Panc1 (cell line): ENCODE data around the gene MAPK7. TPM values are rescaled to one million over a fixed set of nuclear protein-coding genes. Genes with fewer than 3 reads are reported as not detected.

Source experiments
- ATAC-seq: fragments of 200-7000 bp; cut with Tn5 transposase; 2 replicates; pipeline ENCODE4 v1.9.1; 2020; ENCODE audit warnings: mild to moderate bottlenecking, moderate library complexity
- BruUV-seq: library from RNA; stranded (reverse); fragments of 400-500 nt; replicated peaks from 2 replicates; lab custom pipeline; 2021; lab: Mats Ljungman, UMichigan
- CTCF ChIA-PET: fragments of 300-600 bp; sonication (Branson Sonifier 250); formaldehyde crosslinking; loops from one replicate; lab custom pipeline; 2022; ENCODE audit warnings: antibody characterized with exemption; lab: Charles Lee
- POLR2A ChIA-PET: fragments of 300-600 bp; sonication (Branson Sonifier 250); formaldehyde crosslinking; loops from one replicate; lab custom pipeline; 2022; ENCODE audit warnings: antibody characterized with exemption; lab: Charles Lee
- DNase-seq: peaks from one replicate; pipeline ENCODE4 v3.0.0-alpha.2; 2010; ENCODE audit warnings: low read depth, low spot score
- H3K27ac ChIP-seq: 2 replicates; pipeline ENCODE4 v1.5.1; 2011; ENCODE audit warnings: mild to moderate bottlenecking, low read length, inconsistent platforms
- H3K27me3 ChIP-seq: fragments of 200-500 bp; sonication (Bioruptor generic); 2 replicates; pipeline ENCODE4 v1.6.0; 2014; ENCODE audit warnings: low read length, inconsistent platforms; ENCODE audit not compliant: control insufficient read depth, insufficient read depth
- H3K36me3 ChIP-seq: fragments of 200-500 bp; sonication (Bioruptor generic); 2 replicates; pipeline ENCODE4 v1.5.1; 2014; ENCODE audit warnings: inconsistent platforms, mild to moderate bottlenecking, low read length, moderate library complexity; ENCODE audit not compliant: control insufficient read depth, insufficient read depth
- H3K4me1 ChIP-seq: 2 replicates; pipeline ENCODE4 v1.5.1; 2011; ENCODE audit warnings: inconsistent platforms, mild to moderate bottlenecking, low read length, moderate library complexity; ENCODE audit not compliant: control insufficient read depth, insufficient read depth
- H3K4me3 ChIP-seq, 2 experiments: 2 replicates each; pipeline ENCODE4 v1.5.1; 2011 to 2012; ENCODE audit warnings: low read depth in 2 of 2, low read length in 2 of 2, mild to moderate bottlenecking in 2 of 2, inconsistent platforms in 1 of 2, moderate library complexity in 1 of 2
- H3K9me3 ChIP-seq: fragments of 200-500 bp; sonication (Bioruptor generic); 2 replicates; pipeline ENCODE4 v1.5.1; 2014; ENCODE audit warnings: low read depth, mild to moderate bottlenecking, inconsistent platforms, low read length, moderate library complexity; ENCODE audit not compliant: control insufficient read depth, insufficient read depth
- POLR2AphosphoS5 ChIP-seq: IDR thresholded peaks from 2 replicates; pipeline ENCODE4 v1.6.1; 2012; ENCODE audit warnings: mild to moderate bottlenecking, low read depth, low read length, moderate library complexity
- SIN3A ChIP-seq: IDR thresholded peaks from 2 replicates; pipeline ENCODE4 v1.6.1; 2012; ENCODE audit warnings: low read depth, mild to moderate bottlenecking, low read length, moderate library complexity, borderline replicate concordance; ENCODE audit not compliant: insufficient read depth
- TCF7L2 ChIP-seq: IDR thresholded peaks from 2 replicates; pipeline ENCODE4 v1.6.1; 2011; ENCODE audit warnings: mild to moderate bottlenecking, low read depth, low read length, inconsistent platforms
- in situ Hi-C: cut with HindIII; loops from 2 replicates; pipeline ENCODE4 v1.10.0; 2016; ENCODE audit warnings: low sequenced_read_pairs, low pct_unique_long_range_greater_than_20kb
- intact Hi-C: fragments of 100-400 bp; cut with micrococcal nuclease; formaldehyde crosslinking; loops from one replicate; pipeline ENCODE4 v1.10.0; 2022; ENCODE audit not compliant: unreplicated experiment
- total RNA-seq: library from RNA; stranded (reverse); gene quantifications from one replicate; pipeline ENCODE4 v1.2.1, GENCODE V29; 2021; ENCODE audit not compliant: unreplicated experiment
- TF ChIP-seq, protein P1 (sequence below), 2 experiments: IDR thresholded peaks; 2 replicates each; pipeline ENCODE4 v1.6.1; 2011 to 2012; ENCODE audit warnings: low read depth in 2 of 2, control low read depth in 1 of 2, low read length in 1 of 2, mild to moderate bottlenecking in 1 of 2, moderate library complexity in 1 of 2; ENCODE audit not compliant: insufficient read depth in 1 of 2
- TF ChIP-seq, protein P2 (sequence below): fragments of 450-650 bp; IDR thresholded peaks from 2 replicates; pipeline ENCODE4 v1.5.1; 2017; ENCODE audit warnings: mild to moderate bottlenecking

The MAPK7 gene
- total RNA-seq, 1 experiment from 2014 or later = 28.9 TPM

DNA sequence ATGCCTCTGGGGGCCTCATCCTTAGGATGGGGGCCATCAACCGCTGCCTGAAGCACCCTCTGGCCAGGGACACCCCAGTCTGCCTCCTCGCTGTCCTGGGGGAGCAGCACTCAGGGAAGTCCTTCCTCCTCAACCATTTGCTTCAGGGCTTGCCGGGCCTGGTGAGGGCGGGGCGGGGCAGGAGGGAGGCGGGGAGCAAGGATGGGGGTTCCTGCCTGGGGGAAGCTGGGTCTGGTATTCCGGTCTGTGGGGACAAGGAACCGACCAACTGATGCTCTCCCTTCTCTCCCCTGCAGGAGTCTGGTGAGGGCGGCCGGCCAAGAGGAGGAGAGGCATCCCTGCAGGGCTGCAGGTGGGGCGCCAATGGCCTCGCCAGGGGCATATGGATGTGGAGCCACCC, 34.7 kb downstream of the MAPK7 start:
- in situ Hi-C loops = no loop called here
- ATAC-seq (no peak), DNase-seq (no peak)
- intact Hi-C loops = no loop called here
- H3K9me3 ChIP-seq = no peaks in the 10 kb centered on the region
- CTCF ChIA-PET = no interaction called here
- no peaks in the 10 kb centered on the region for H3K27me3 ChIP-seq
- H3K4me3 ChIP-seq = no peak overlapping the region
- H3K27ac ChIP-seq = no peak overlapping the region
- POLR2A ChIA-PET = no interaction called here
- TF ChIP-seq TCF7L2 (no peak), SIN3A (no peak), POLR2AphosphoS5 (no peak)
- TF ChIP-seq, protein P1, sequence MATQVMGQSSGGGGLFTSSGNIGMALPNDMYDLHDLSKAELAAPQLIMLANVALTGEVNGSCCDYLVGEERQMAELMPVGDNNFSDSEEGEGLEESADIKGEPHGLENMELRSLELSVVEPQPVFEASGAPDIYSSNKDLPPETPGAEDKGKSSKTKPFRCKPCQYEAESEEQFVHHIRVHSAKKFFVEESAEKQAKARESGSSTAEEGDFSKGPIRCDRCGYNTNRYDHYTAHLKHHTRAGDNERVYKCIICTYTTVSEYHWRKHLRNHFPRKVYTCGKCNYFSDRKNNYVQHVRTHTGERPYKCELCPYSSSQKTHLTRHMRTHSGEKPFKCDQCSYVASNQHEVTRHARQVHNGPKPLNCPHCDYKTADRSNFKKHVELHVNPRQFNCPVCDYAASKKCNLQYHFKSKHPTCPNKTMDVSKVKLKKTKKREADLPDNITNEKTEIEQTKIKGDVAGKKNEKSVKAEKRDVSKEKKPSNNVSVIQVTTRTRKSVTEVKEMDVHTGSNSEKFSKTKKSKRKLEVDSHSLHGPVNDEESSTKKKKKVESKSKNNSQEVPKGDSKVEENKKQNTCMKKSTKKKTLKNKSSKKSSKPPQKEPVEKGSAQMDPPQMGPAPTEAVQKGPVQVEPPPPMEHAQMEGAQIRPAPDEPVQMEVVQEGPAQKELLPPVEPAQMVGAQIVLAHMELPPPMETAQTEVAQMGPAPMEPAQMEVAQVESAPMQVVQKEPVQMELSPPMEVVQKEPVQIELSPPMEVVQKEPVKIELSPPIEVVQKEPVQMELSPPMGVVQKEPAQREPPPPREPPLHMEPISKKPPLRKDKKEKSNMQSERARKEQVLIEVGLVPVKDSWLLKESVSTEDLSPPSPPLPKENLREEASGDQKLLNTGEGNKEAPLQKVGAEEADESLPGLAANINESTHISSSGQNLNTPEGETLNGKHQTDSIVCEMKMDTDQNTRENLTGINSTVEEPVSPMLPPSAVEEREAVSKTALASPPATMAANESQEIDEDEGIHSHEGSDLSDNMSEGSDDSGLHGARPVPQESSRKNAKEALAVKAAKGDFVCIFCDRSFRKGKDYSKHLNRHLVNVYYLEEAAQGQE (IDR thresholded peaks at IDR 0.05; ENCODE audit: insufficient read depth in 1 of 2, low read depth in 2 of 2, low read length in 1 of 2) = no peak
- TF ChIP-seq, protein P2, sequence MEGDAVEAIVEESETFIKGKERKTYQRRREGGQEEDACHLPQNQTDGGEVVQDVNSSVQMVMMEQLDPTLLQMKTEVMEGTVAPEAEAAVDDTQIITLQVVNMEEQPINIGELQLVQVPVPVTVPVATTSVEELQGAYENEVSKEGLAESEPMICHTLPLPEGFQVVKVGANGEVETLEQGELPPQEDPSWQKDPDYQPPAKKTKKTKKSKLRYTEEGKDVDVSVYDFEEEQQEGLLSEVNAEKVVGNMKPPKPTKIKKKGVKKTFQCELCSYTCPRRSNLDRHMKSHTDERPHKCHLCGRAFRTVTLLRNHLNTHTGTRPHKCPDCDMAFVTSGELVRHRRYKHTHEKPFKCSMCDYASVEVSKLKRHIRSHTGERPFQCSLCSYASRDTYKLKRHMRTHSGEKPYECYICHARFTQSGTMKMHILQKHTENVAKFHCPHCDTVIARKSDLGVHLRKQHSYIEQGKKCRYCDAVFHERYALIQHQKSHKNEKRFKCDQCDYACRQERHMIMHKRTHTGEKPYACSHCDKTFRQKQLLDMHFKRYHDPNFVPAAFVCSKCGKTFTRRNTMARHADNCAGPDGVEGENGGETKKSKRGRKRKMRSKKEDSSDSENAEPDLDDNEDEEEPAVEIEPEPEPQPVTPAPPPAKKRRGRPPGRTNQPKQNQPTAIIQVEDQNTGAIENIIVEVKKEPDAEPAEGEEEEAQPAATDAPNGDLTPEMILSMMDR = no peak
- no peaks in the 10 kb centered on the region for H3K4me1 ChIP-seq
- no TSS peak for BruUV-seq
- H3K36me3 ChIP-seq = no peaks in the 10 kb centered on the region

DNA sequence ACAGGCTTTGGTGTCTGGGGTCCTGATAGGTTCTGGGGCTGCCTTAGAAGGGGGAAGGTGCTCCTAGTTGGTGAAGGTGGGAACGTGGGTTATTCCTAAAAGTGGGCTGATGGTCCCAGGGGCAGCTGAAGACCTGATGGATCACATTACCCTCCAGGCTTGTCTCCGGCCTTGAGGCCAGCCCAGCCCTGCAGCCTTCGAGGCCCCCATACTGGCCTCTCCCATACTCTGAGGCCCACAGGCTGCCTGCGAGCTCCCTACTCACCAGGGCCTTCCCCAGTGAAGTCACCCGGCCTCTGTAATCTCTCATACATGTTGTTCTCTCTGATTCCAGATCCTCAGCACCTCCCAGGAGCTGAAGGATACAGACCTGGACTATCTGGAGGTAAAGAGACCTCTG, 35.5 kb downstream of the MAPK7 start:
- POLR2A ChIA-PET = no interaction called here
- intact Hi-C loops = no loop called here
- Histone ChIP-seq H3K27me3 (no peaks in the 10 kb centered on the region), H3K27ac (no peak overlapping the region), H3K4me1 (no peaks in the 10 kb centered on the region), H3K9me3 (no peaks in the 10 kb centered on the region), H3K4me3 (no peak overlapping the region), H3K36me3 (no peaks in the 10 kb centered on the region)
- CTCF ChIA-PET = interaction anchor here (0.6 to 0.7 kb wide), 2 partner anchors 29 to 453 kb away, joined by 3 read pairs; no protein-coding TSS in a partner anchor
- no peak for DNase-seq
- no TSS peak for BruUV-seq
- in situ Hi-C loops = no loop called here
- TF ChIP-seq POLR2AphosphoS5 (no peak), SIN3A (no peak), TCF7L2 (no peak)
- TF ChIP-seq, protein P2 = no peak
- TF ChIP-seq, protein P1 (IDR thresholded peaks at IDR 0.05; ENCODE audit: insufficient read depth in 1 of 2, low read depth in 2 of 2, low read length in 1 of 2) = no peak
- no peak for ATAC-seq
